H1 (cell line): ENCODE data around the gene RASL11B. TPM values are rescaled to one million over a fixed set of nuclear protein-coding genes. Genes with fewer than 3 reads are reported as not detected.
A peak's percentile ranks its signal among the peaks of the same experiment; 100 is the strongest.

Experiments used
- CTCF ChIA-PET: fragments of 300-600 bp; sonication (Branson Sonifier 250); formaldehyde crosslinking; loops from one replicate; lab custom pipeline; 2021; ENCODE audit not compliant: partially characterized antibody; lab: Charles Lee
- POLR2A ChIA-PET: fragments of 300-600 bp; sonication (Branson Sonifier 250); formaldehyde crosslinking; loops from one replicate; lab custom pipeline; 2021; ENCODE audit warnings: inconsistent platforms; ENCODE audit not compliant: partially characterized antibody; lab: Charles Lee
- DNase-seq, 2 experiments: peaks; one replicate each; pipeline versions ENCODE4 v3.0.0 to v3.0.0-alpha.2; 2010 to 2022; ENCODE audit warnings: low spot score in 2 of 2, low read depth in 1 of 2, mixed read lengths in 1 of 2
- FAIRE-seq: peaks from 2 replicates; lab custom pipeline; 2011; peaks lifted over from hg19 to GRCh38; lab: Jason Lieb, UNC
- H2AFZ ChIP-seq: 2 replicates; pipeline ENCODE4 v1.8.1; 2012; ENCODE audit warnings: low read length, inconsistent platforms
- H2AK5ac ChIP-seq: 2 replicates; pipeline ENCODE4 v1.6.1; 2013; ENCODE audit warnings: low read depth, low read length
- H2BK120ac ChIP-seq: replicated peaks from 2 replicates; pipeline ENCODE3; 2013; ENCODE audit warnings: low read depth, low read length, inconsistent platforms
- H2BK12ac ChIP-seq: 2 replicates; pipeline ENCODE4 v1.6.1; 2013; ENCODE audit warnings: low read depth, low read length
- H2BK15ac ChIP-seq: 2 replicates; pipeline ENCODE4 v1.6.1; 2013; ENCODE audit warnings: low read length
- H2BK20ac ChIP-seq: 2 replicates; pipeline ENCODE4 v1.6.1; 2013; ENCODE audit warnings: low read length
- H2BK5ac ChIP-seq: 2 replicates; pipeline ENCODE4 v1.6.1; 2013; ENCODE audit warnings: low read depth, low read length
- H3K14ac ChIP-seq: 2 replicates; pipeline ENCODE4 v1.6.1; 2013; ENCODE audit warnings: inconsistent platforms; ENCODE audit not compliant: insufficient read length
- H3K18ac ChIP-seq: 2 replicates; pipeline ENCODE4 v1.6.1; 2013; ENCODE audit warnings: low read length; ENCODE audit errors: extremely low read depth
- H3K23ac ChIP-seq: 2 replicates; pipeline ENCODE4 v1.6.1; 2013; ENCODE audit warnings: inconsistent platforms; ENCODE audit not compliant: insufficient read length
- H3K23me2 ChIP-seq: 2 replicates; pipeline ENCODE4 v1.6.1; 2013; ENCODE audit warnings: low read depth, low read length
- H3K27ac ChIP-seq: 2 replicates; pipeline ENCODE4 v1.6.1; 2011; ENCODE audit warnings: low read depth, low read length, inconsistent platforms
- H3K27me3 ChIP-seq, 4 experiments: replicated peaks in 1 of 4; 1 replicate in 1 of 4; 2 replicates in 3 of 4; pipeline versions ENCODE4 v1.6.1 to v1.8.1; 2011 to 2013; ENCODE audit warnings: low read length in 3 of 4, mild to moderate bottlenecking in 3 of 4, inconsistent platforms in 2 of 4, mixed read lengths in 2 of 4, moderate library complexity in 1 of 4; ENCODE audit not compliant: control insufficient read depth in 3 of 4, insufficient read depth in 3 of 4; ENCODE audit errors: extremely low read depth in 1 of 4
- H3K36me3 ChIP-seq, 4 experiments: 2 replicates each; pipeline versions ENCODE4 v1.6.1 to v1.8.1; 2011 to 2013; ENCODE audit warnings: mild to moderate bottlenecking in 4 of 4, low read length in 3 of 4, moderate library complexity in 2 of 4, control low read depth in 1 of 4, inconsistent platforms in 1 of 4; ENCODE audit not compliant: insufficient read depth in 4 of 4, control insufficient read depth in 2 of 4
- H3K4ac ChIP-seq: replicated peaks from 2 replicates; pipeline ENCODE3; 2013; ENCODE audit warnings: low read length, low read depth, mixed read lengths, inconsistent platforms; ENCODE audit not compliant: insufficient read length
- H3K4me1 ChIP-seq, 4 experiments: replicated peaks in 1 of 4; 1 replicate in 1 of 4; 2 replicates in 3 of 4; pipeline versions ENCODE4 v1.6.1 to v1.8.1; 2011 to 2013; ENCODE audit warnings: low read length in 3 of 4, inconsistent platforms in 2 of 4, mixed read lengths in 1 of 4; ENCODE audit not compliant: insufficient read depth in 4 of 4, control insufficient read depth in 3 of 4
- H3K4me2 ChIP-seq, 2 experiments: 2 replicates each; pipeline versions ENCODE4 v1.6.1 to v1.8.1; 2011 to 2013; ENCODE audit warnings: low read depth in 2 of 2, low read length in 2 of 2, control low read depth in 1 of 2, inconsistent platforms in 1 of 2, mild to moderate bottlenecking in 1 of 2; ENCODE audit not compliant: insufficient read depth in 1 of 2
- H3K4me3 ChIP-seq, 4 experiments: fragments of 200-600, 300-600 bp in 1 of 4; sonication (generic), shearing (Covaris generic), sonication (Bioruptor Twin) in 1 of 4; 2 replicates each; pipeline versions ENCODE4 v1.5.1 to v1.8.1; 2011 to 2016; ENCODE audit warnings: low read length in 4 of 4, low read depth in 3 of 4, control low read depth in 2 of 4, inconsistent platforms in 2 of 4, mild to moderate bottlenecking in 2 of 4, mixed read lengths in 1 of 4, moderate library complexity in 1 of 4; ENCODE audit not compliant: insufficient read depth in 2 of 4; ENCODE audit errors: extremely low read depth in 1 of 4
- H3K56ac ChIP-seq: replicated peaks from 2 replicates; pipeline ENCODE3; 2013; ENCODE audit warnings: low read depth, mild to moderate bottlenecking, mixed read lengths, low read length, inconsistent platforms; ENCODE audit not compliant: insufficient read length
- H3K79me1 ChIP-seq: 2 replicates; pipeline ENCODE4 v1.6.1; 2013; ENCODE audit warnings: low read depth, low read length, control low read depth
- H3K79me2 ChIP-seq, 2 experiments: 2 replicates each; pipeline versions ENCODE4 v1.6.1 to v1.8.1; 2012 to 2013; ENCODE audit warnings: low read length in 2 of 2, mild to moderate bottlenecking in 2 of 2, inconsistent platforms in 1 of 2; ENCODE audit not compliant: insufficient read depth in 2 of 2, control insufficient read depth in 1 of 2
- H3K9ac ChIP-seq, 4 experiments: replicated peaks in 1 of 4; 1 replicate in 1 of 4; 2 replicates in 3 of 4; pipeline versions ENCODE4 v1.6.1 to v1.8.1; 2011 to 2013; ENCODE audit warnings: low read depth in 3 of 4, low read length in 3 of 4, control low read depth in 2 of 4, mild to moderate bottlenecking in 2 of 4, moderate library complexity in 2 of 4, inconsistent platforms in 1 of 4; ENCODE audit errors: extremely low read depth in 1 of 4
- H3K9me3 ChIP-seq, 2 experiments: 2 replicates each; pipeline versions ENCODE4 v1.6.1 to v1.8.1; 2012 to 2013; ENCODE audit warnings: mild to moderate bottlenecking in 2 of 2, moderate library complexity in 2 of 2, control low read depth in 1 of 2, inconsistent platforms in 1 of 2, low read depth in 1 of 2, low read length in 1 of 2, mixed read lengths in 1 of 2; ENCODE audit not compliant: insufficient read depth in 2 of 2
- H4K20me1 ChIP-seq, 2 experiments: replicated peaks in 1 of 2; 2 replicates each; pipeline versions ENCODE3 to v1.8.1; 2011 to 2013; ENCODE audit warnings: inconsistent platforms in 2 of 2, low read length in 2 of 2, mild to moderate bottlenecking in 1 of 2; ENCODE audit not compliant: insufficient read depth in 2 of 2, control insufficient read depth in 1 of 2
- H4K5ac ChIP-seq: 2 replicates; pipeline ENCODE4 v1.6.1; 2013; ENCODE audit warnings: low read length, low read depth, mixed read lengths, inconsistent platforms; ENCODE audit not compliant: insufficient read length
- H4K8ac ChIP-seq: 2 replicates; pipeline ENCODE4 v1.8.0; 2013; ENCODE audit warnings: mild to moderate bottlenecking, moderate library complexity, low read length, inconsistent platforms; ENCODE audit not compliant: insufficient read depth; ENCODE audit errors: extremely low read depth
- H4K91ac ChIP-seq: replicated peaks from 2 replicates; pipeline ENCODE3; 2013; ENCODE audit warnings: low read length, mixed read lengths, inconsistent platforms; ENCODE audit not compliant: insufficient read length
- ASH2L ChIP-seq: fragments of 200-600, 300-600 bp; sonication (generic); IDR thresholded peaks from one replicate; pipeline ENCODE4 v1.7.1; 2017; ENCODE audit warnings: low read length
- CBX8 ChIP-seq: fragments of 300-800, 300-1000 bp; sonication (generic); IDR thresholded peaks from 2 replicates; pipeline ENCODE4 v1.7.1; 2016; ENCODE audit warnings: low read depth, low read length, borderline replicate concordance
- CHD1 ChIP-seq: IDR thresholded peaks from 2 replicates; pipeline ENCODE4 v1.6.1; 2012; ENCODE audit warnings: low read depth, low read length, improper control_type of control experiment
- CTCF ChIP-seq, 3 experiments: IDR thresholded peaks; 1 replicate in 2 of 3; 2 replicates in 1 of 3; pipeline versions ENCODE4 v1.5.1 to v1.6.1; 2011; ENCODE audit warnings: low read length in 3 of 3, mild to moderate bottlenecking in 3 of 3, inconsistent platforms in 2 of 3, low read depth in 1 of 3, moderate library complexity in 1 of 3; ENCODE audit not compliant: insufficient read depth in 1 of 3; ENCODE audit errors: control extremely low read depth in 1 of 3
- PHF8 ChIP-seq: fragments of 200-600 bp; sonication (generic); conservative IDR thresholded peaks from 2 replicates; pipeline ENCODE4 v1.7.1; 2012; ENCODE audit warnings: low read depth, mild to moderate bottlenecking, inconsistent platforms, low read length, moderate library complexity
- RAD21 ChIP-seq, 2 experiments: IDR thresholded peaks in 1 of 2; conservative IDR thresholded peaks in 1 of 2; 2 replicates each; pipeline ENCODE4 v1.6.1; 2011; ENCODE audit warnings: low read depth in 2 of 2, low read length in 2 of 2, improper control_type of control experiment in 1 of 2, inconsistent platforms in 1 of 2, mild to moderate bottlenecking in 1 of 2, moderate library complexity in 1 of 2
- SRF ChIP-seq: IDR thresholded peaks from 2 replicates; pipeline ENCODE4 v1.6.1; 2011; ENCODE audit warnings: mild to moderate bottlenecking, low read depth, low read length, moderate library complexity
- TAF1 ChIP-seq: IDR thresholded peaks from 2 replicates; pipeline ENCODE4 v1.6.1; 2011; ENCODE audit warnings: mild to moderate bottlenecking, low read depth, low read length
- USF2 ChIP-seq: IDR thresholded peaks from 2 replicates; pipeline ENCODE4 v1.6.1; 2011; ENCODE audit warnings: low read length, improper control_type of control experiment
- WGBS, 2 experiments: shearing (Covaris generic) in 1 of 2; methylation state at CpG; one replicate each; pipeline versions ENCODE4 v1.1.6 to v1.1.7; 2013 to 2015; ENCODE audit warnings: low lambda C conversion rate in 2 of 2, mixed read lengths in 2 of 2, inconsistent platforms in 1 of 2, low coverage in 1 of 2, missing lambda C conversion rate in 1 of 2; ENCODE audit not compliant: insufficient replicate concordance in 2 of 2, insufficient coverage in 1 of 2, insufficient read length in 1 of 2; ENCODE audit errors: extremely low coverage in 1 of 2, missing lambda C conversion rate in 1 of 2; 5-methylcytosine and 5-hydroxymethylcytosine counted together
- polyA plus RNA-seq, 7 experiments: library from polyadenylated mRNA; depleted of rRNA in 3 of 7; stranded (reverse) in 5 of 7; unstranded in 2 of 7; fragments of >200 nt in 5 of 7; fragments of 200-250 nt in 2 of 7; gene quantifications; 1 replicate in 5 of 7; 2 replicates in 1 of 7; 4 replicates in 1 of 7; pipeline versions ENCODE4 v1.2.1 to v1.2.3, GENCODE V29; 2011 to 2013; ENCODE audit warnings: missing spikeins in 2 of 7, mixed read lengths in 2 of 7
- total RNA-seq: library from RNA; stranded (reverse); fragmentation: NEBNext Ultra II Directional; extraction: Animal tissue kit (Norgen Biotek cat#: 25700); gene quantifications from 2 replicates; pipeline ENCODE4 v1.2.1, GENCODE V29; 2021

The RASL11B gene
- total and polyA plus RNA-seq, 2 of the 8 experiments (the other 6 are each of a cell fraction or from before 2014, with no cell fraction given), result 49.8 to 75.5 TPM

- WGBS, 2 experiments, result 83% methylated on average over 2 of the region's 2 CpGs; no CpG with 5 or more reads in 1 of the 2 experiments
- Histone ChIP-seq H2BK5ac (no peak overlapping the region; the same call in 1 of the 2 replicates), H2BK12ac (peak overlapping the region; percentile 18; the same call in 1 of the 2 replicates), H3K9ac (no peak overlapping the region), H4K91ac (no peak overlapping the region), H3K23me2 (no peaks in the 10 kb centered on the region), H3K4ac (no peak overlapping the region), H4K5ac (no peak overlapping the region), H2AK5ac (no peak overlapping the region), H3K27me3 (no peaks in the 10 kb centered on the region), H2BK120ac (no peak overlapping the region), H3K9me3 (no peaks in the 10 kb centered on the region), H4K20me1 (no peaks in the 10 kb centered on the region), H3K14ac (no peak overlapping the region), H3K56ac (no peak overlapping the region), H3K4me3 (no peak overlapping the region), H3K4me1 (peaks cover 5 to 11% (median 10%) of the 10 kb centered on the region in 4 experiments), H2BK15ac (no peak overlapping the region), H3K36me3 (no peaks in the 10 kb centered on the region), H3K27ac (no peak overlapping the region), H4K8ac (no peak overlapping the region), H3K79me2 (no peaks in the 10 kb centered on the region), H2BK20ac (peak overlapping the region; percentile 2; the same call in 1 of the 2 replicates), H3K23ac (no peak overlapping the region), H2AFZ (no peak overlapping the region), H3K18ac (no peak overlapping the region), H3K79me1 (no peaks in the 10 kb centered on the region), H3K4me2 (no peak overlapping the region)
- ChIA-PET CTCF (interaction anchor here (0.7 to 2.1 kb wide), 5 partner anchors 9 to 24 kb away, joined by 3 to 6 read pairs (median 5); partner anchors contain the start of gene RASL11B), POLR2A (interaction anchor here (1.0 to 15.2 kb wide), 8 partner anchors 9 to 131 kb away, joined by 3 to 165 read pairs (median 4); partner anchors contain the start of gene RASL11B)
- no peak for FAIRE-seq
- no peak for DNase-seq
- no peak for TF ChIP-seq CTCF (IDR thresholded peaks at IDR 0.05; ENCODE audit: control extremely low read depth in 1 of 3, insufficient read depth in 1 of 3, low read depth in 1 of 3, low read length in 3 of 3)
- TF ChIP-seq TAF1, result no peak
- TF ChIP-seq USF2, result no peak
- TF ChIP-seq CBX8, result no peak
- TF ChIP-seq PHF8, result no peak
- no peak for TF ChIP-seq SRF
- TF ChIP-seq RAD21 (IDR thresholded peaks at IDR 0.05 in 1 of 2, conservative IDR thresholded peaks at IDR 0.05 in 1 of 2; ENCODE audit: low read depth in 2 of 2, low read length in 2 of 2), result no peak
- no peak for TF ChIP-seq CHD1
- TF ChIP-seq ASH2L, result no peak
Observed at GRCh38 chr4:52843351-52843750, 18.8 kb upstream of the RASL11B start.
